Femur (tissue), 1 donor: ENCODE measurements around the gene FAM120C.

Experiments used
- DNase-seq: peaks from one replicate; pipeline ENCODE4 v3.0.0-alpha.2; 2017

Gene FAM120C

GRCh38 chrX:54030329-54030728, 152.7 kb downstream of the FAM120C start:
- DNase-seq = no peak

GRCh38 chrX:54029529-54030143, 153.4 kb downstream of the FAM120C start:
- no peak for DNase-seq

- DNase-seq = no peak
These were observed 158.7 kb downstream of the FAM120C start for GRCh38 chrX:54024350-54024749.
